GM18867 (cell line): ENCODE measurements around the gene FRMD8.
"Not testable (repeated sequence)": the region's sequence is repeated elsewhere in the genome, so short reads cannot be mapped to it uniquely, and the experiment has no call there.

Source experiments
- ATAC-seq: cut with Tn5 transposase; IDR thresholded peaks from one replicate; pipeline ENCODE4 v1.9.1; 2021; ENCODE audit warnings: mild to moderate bottlenecking, moderate library complexity; ENCODE audit not compliant: unreplicated experiment

FRMD8 gene

GRCh38 chr11:65452259-65452658, 65.8 kb downstream of the FRMD8 start:
- not testable (repeated sequence) for ATAC-seq

- ATAC-seq, result no peak
Observed at GRCh38 chr11:65452806-65453490, 66.5 kb downstream of the FRMD8 start.

- no peak for ATAC-seq
Observed at GRCh38 chr11:65454311-65454695, 67.9 kb downstream of the FRMD8 start.

GRCh38 chr11:65454696-65455456, 68.4 kb downstream of the FRMD8 start:
- peak; percentile 77 for ATAC-seq

- ATAC-seq, result no peak
Observed at GRCh38 chr11:65456418-65456817, 70.0 kb downstream of the FRMD8 start.

GRCh38 chr11:65459552-65459951, 73.1 kb downstream of the FRMD8 start:
- ATAC-seq, result no peak
